ENCODE data around the gene TBC1D17.
A peak's percentile ranks its signal among the peaks of the same experiment; 100 is the strongest.

The TBC1D17 gene

GRCh38 chr19:49861541-49862378 lies 15.7 kb upstream of the TBC1D17 start:
- DNase-seq (ENCODE audit: low read depth, low spot score), result no peak

- no peak for DNase-seq (ENCODE audit: low read depth, low spot score)
Observed at GRCh38 chr19:49862391-49863253, 14.9 kb upstream of the TBC1D17 start.

GRCh38 chr19:49863254-49863934 lies 14.1 kb upstream of the TBC1D17 start:
- no peak for DNase-seq (ENCODE audit: low read depth, low spot score)

- no peak for DNase-seq (ENCODE audit: low read depth, low spot score)
Observed at GRCh38 chr19:49863935-49864320, 13.6 kb upstream of the TBC1D17 start.

- DNase-seq (ENCODE audit: low read depth, low spot score), result no peak
Observed at GRCh38 chr19:49864890-49865289, 12.6 kb upstream of the TBC1D17 start.

GRCh38 chr19:49866933-49867782 lies 10.3 kb upstream of the TBC1D17 start, which contains the start of gene PNKP:
Gene PNKP, minus strand, starts transcription at chr19:49867576. Its CDS starts 372 bp downstream, at chr19:49867204.
- DNase-seq (ENCODE audit: low read depth, low spot score), result no peak

- no peak for DNase-seq (ENCODE audit: low read depth, low spot score)
Observed at GRCh38 chr19:49869009-49869483, 8.5 kb upstream of the TBC1D17 start.

- peak; percentile 100 for DNase-seq (ENCODE audit: low read depth, low spot score)
Observed at GRCh38 chr19:49869484-49870308, 7.8 kb upstream of the TBC1D17 start.

GRCh38 chr19:49870309-49870901 lies 7.1 kb upstream of the TBC1D17 start:
- DNase-seq (ENCODE audit: low read depth, low spot score), result no peak

GRCh38 chr19:49871349-49871985 lies 6.0 kb upstream of the TBC1D17 start:
- no peak for DNase-seq (ENCODE audit: low read depth, low spot score)

GRCh38 chr19:49872245-49873128 lies 5.0 kb upstream of the TBC1D17 start:
- no peak for DNase-seq (ENCODE audit: low read depth, low spot score)

GRCh38 chr19:49873129-49873521 lies 4.4 kb upstream of the TBC1D17 start:
- DNase-seq (ENCODE audit: low read depth, low spot score), result no peak

- no peak for DNase-seq (ENCODE audit: low read depth, low spot score)
Observed at GRCh38 chr19:49873834-49874233, 3.7 kb upstream of the TBC1D17 start.

GRCh38 chr19:49874503-49875157 lies 2.9 kb upstream of the TBC1D17 start:
- DNase-seq (ENCODE audit: low read depth, low spot score), result no peak

GRCh38 chr19:49875177-49875576 lies 2.3 kb upstream of the TBC1D17 start:
- no peak for DNase-seq (ENCODE audit: low read depth, low spot score)

GRCh38 chr19:49875857-49876421 lies 1.6 kb upstream of the TBC1D17 start:
- no peak for DNase-seq (ENCODE audit: low read depth, low spot score)

GRCh38 chr19:49876422-49877019 lies 981 bp upstream of the TBC1D17 start:
- DNase-seq (ENCODE audit: low read depth, low spot score), result no peak

Measured in iPS DF 19.7 (cell line).